Neural progenitor cell (in vitro differentiated cells): ENCODE data around the gene P2RY12. TPM values are rescaled to one million over a fixed set of nuclear protein-coding genes. Genes with fewer than 3 reads are reported as not detected.

Source experiments
- DNase-seq: peaks from one replicate; pipeline ENCODE4 v3.0.0-alpha.2; 2016; ENCODE audit warnings: low spot score
- H2AFZ ChIP-seq: fragments of 200-600 bp; sonication (generic); replicated peaks from 2 replicates; pipeline ENCODE4 v1.6.1; 2016; ENCODE audit warnings: antibody characterized with exemption
- H3F3A ChIP-seq: fragments of 200-600 bp; sonication (generic); 2 replicates; pipeline ENCODE4 v1.6.1; 2016; ENCODE audit warnings: antibody characterized with exemption, low read depth
- H3K27ac ChIP-seq: fragments of 200-600 bp; sonication (generic); 2 replicates; pipeline ENCODE4 v1.5.1; 2016; ENCODE audit warnings: mild to moderate bottlenecking
- H3K27me3 ChIP-seq: fragments of 200-600 bp; sonication (generic); 2 replicates; pipeline ENCODE4 v1.6.1; 2016; ENCODE audit warnings: mild to moderate bottlenecking, moderate library complexity
- H3K36me3 ChIP-seq: fragments of 200-600 bp; sonication (generic); 2 replicates; pipeline ENCODE4 v1.5.1; 2016
- H3K4me1 ChIP-seq: fragments of 200-600 bp; sonication (generic); 2 replicates; pipeline ENCODE4 v1.6.1; 2016; ENCODE audit warnings: mixed run types
- H3K4me2 ChIP-seq: fragments of 200-600 bp; sonication (generic); 2 replicates; pipeline ENCODE4 v1.6.1; 2016
- H3K4me3 ChIP-seq: fragments of 200-600 bp; sonication (generic); 2 replicates; pipeline ENCODE4 v1.5.1; 2016
- H3K79me2 ChIP-seq: fragments of 200-600 bp; sonication (generic); 2 replicates; pipeline ENCODE4 v1.6.1; 2016; ENCODE audit warnings: low read depth
- H3K9ac ChIP-seq: fragments of 200-600 bp; sonication (generic); 2 replicates; pipeline ENCODE4 v1.6.1; 2016
- H3K9me3 ChIP-seq: fragments of 200-600 bp; sonication (generic); 2 replicates; pipeline ENCODE4 v1.5.1; 2016; ENCODE audit warnings: low read depth
- H4K20me1 ChIP-seq: fragments of 200-600 bp; sonication (generic); 2 replicates; pipeline ENCODE4 v1.6.1; 2016; ENCODE audit warnings: low read depth
- H3K27ac Mint-ChIP-seq: 3 replicates; pipeline ENCODE4 v1.8.0; 2021; ENCODE audit warnings: mixed read lengths
- H3K27me3 Mint-ChIP-seq: 2 replicates; pipeline ENCODE4 v1.8.0; 2022; ENCODE audit warnings: low read depth, mild to moderate bottlenecking, inconsistent platforms, moderate library complexity, mixed read lengths; ENCODE audit not compliant: insufficient read depth
- H3K36me3 Mint-ChIP-seq: 3 replicates; pipeline ENCODE4 v1.8.0; 2021; ENCODE audit warnings: mixed read lengths
- H3K4me1 Mint-ChIP-seq: 3 replicates; pipeline ENCODE4 v1.8.0; 2021; ENCODE audit warnings: mixed read lengths
- H3K4me3 Mint-ChIP-seq: 3 replicates; pipeline ENCODE4 v1.8.0; 2021; ENCODE audit warnings: mild to moderate bottlenecking, moderate library complexity, mixed read lengths
- H3K9me3 Mint-ChIP-seq: 3 replicates; pipeline ENCODE4 v1.8.0; 2020; ENCODE audit warnings: mixed read lengths
- CTCF ChIP-seq: fragments of 200-600 bp; sonication (generic); IDR thresholded peaks from 2 replicates; pipeline ENCODE4 v1.5.1; 2017; ENCODE audit warnings: antibody characterized with exemption, mild to moderate bottlenecking
- EZH2 ChIP-seq: fragments of 200-600 bp; sonication (generic); IDR thresholded peaks from 2 replicates; pipeline ENCODE4 v1.6.1; 2017; ENCODE audit warnings: antibody characterized with exemption, mild to moderate bottlenecking, moderate library complexity
- EZH2phosphoT487 ChIP-seq: fragments of 200-600 bp; sonication (generic); IDR thresholded peaks from 2 replicates; pipeline ENCODE4 v1.6.1; 2017; ENCODE audit warnings: antibody characterized with exemption
- total RNA-seq: library from RNA; depleted of rRNA; stranded (reverse); fragments of >200 nt; gene quantifications from 2 replicates; pipeline ENCODE4 v1.2.3, GENCODE V29; 2015; ENCODE audit warnings: low replicate concordance

P2RY12 gene
- total RNA-seq, 1 donor from 2014 or later: not detected

GRCh38 chr3:151383111-151383510 lies 1.4 kb downstream of the P2RY12 start:
- no peak overlapping the region for H3K4me2 ChIP-seq
- H3K4me1 Mint-ChIP-seq: peaks cover 12% of the 10 kb centered on the region
- no peak for DNase-seq
- no peaks in the 10 kb centered on the region for H3F3A ChIP-seq
- no peak for TF ChIP-seq EZH2
- TF ChIP-seq CTCF: no peak
- TF ChIP-seq EZH2phosphoT487: no peak
- no peak overlapping the region for H3K27ac ChIP-seq
- no peaks in the 10 kb centered on the region for H4K20me1 ChIP-seq
- no peaks in the 10 kb centered on the region for H3K9me3 ChIP-seq
- H3K4me3 ChIP-seq: no peak overlapping the region
- no peaks in the 10 kb centered on the region for H3K27me3 Mint-ChIP-seq
- H3K4me3 Mint-ChIP-seq: no peak overlapping the region
- H3K27me3 ChIP-seq: no peaks in the 10 kb centered on the region
- H3K9me3 Mint-ChIP-seq: no peaks in the 10 kb centered on the region
- no peaks in the 10 kb centered on the region for H3K79me2 ChIP-seq
- H3K27ac Mint-ChIP-seq: no peak overlapping the region
- H3K4me1 ChIP-seq: no peaks in the 10 kb centered on the region
- no peaks in the 10 kb centered on the region for H3K36me3 ChIP-seq
- no peak overlapping the region for H2AFZ ChIP-seq
- no peak overlapping the region for H3K9ac ChIP-seq
- H3K36me3 Mint-ChIP-seq: peaks cover 12% of the 10 kb centered on the region

GRCh38 chr3:151382671-151383070 lies 1.9 kb downstream of the P2RY12 start:
- TF ChIP-seq CTCF: no peak
- TF ChIP-seq EZH2: no peak
- TF ChIP-seq EZH2phosphoT487: no peak
- H3K9me3 ChIP-seq: no peaks in the 10 kb centered on the region
- no peak overlapping the region for H3K27ac Mint-ChIP-seq
- no peak overlapping the region for H3K4me3 ChIP-seq
- DNase-seq: no peak
- H3K36me3 ChIP-seq: no peaks in the 10 kb centered on the region
- no peak overlapping the region for H2AFZ ChIP-seq
- no peaks in the 10 kb centered on the region for H3K9me3 Mint-ChIP-seq
- H3K27ac ChIP-seq: no peak overlapping the region
- no peaks in the 10 kb centered on the region for H4K20me1 ChIP-seq
- H3K79me2 ChIP-seq: no peaks in the 10 kb centered on the region
- H3K27me3 ChIP-seq: no peaks in the 10 kb centered on the region
- H3K27me3 Mint-ChIP-seq: no peaks in the 10 kb centered on the region
- no peak overlapping the region for H3K9ac ChIP-seq
- peaks cover 9% of the 10 kb centered on the region for H3K36me3 Mint-ChIP-seq
- H3K4me2 ChIP-seq: no peak overlapping the region
- peaks cover 12% of the 10 kb centered on the region for H3K4me1 Mint-ChIP-seq
- no peaks in the 10 kb centered on the region for H3K4me1 ChIP-seq
- H3K4me3 Mint-ChIP-seq: no peak overlapping the region
- H3F3A ChIP-seq: no peaks in the 10 kb centered on the region

GRCh38 chr3:151379083-151379734 lies 5.3 kb downstream of the P2RY12 start:
- no peak overlapping the region for H3K4me3 ChIP-seq
- no peaks in the 10 kb centered on the region for H3K4me1 ChIP-seq
- H3F3A ChIP-seq: no peaks in the 10 kb centered on the region
- H2AFZ ChIP-seq: no peak overlapping the region
- H3K9ac ChIP-seq: no peak overlapping the region
- peak; percentile 65 for DNase-seq
- H3K27me3 ChIP-seq: no peaks in the 10 kb centered on the region
- H3K79me2 ChIP-seq: no peaks in the 10 kb centered on the region
- no peaks in the 10 kb centered on the region for H3K36me3 ChIP-seq
- Mint-ChIP-seq H3K4me3 (no peak overlapping the region), H3K4me1 (no peaks in the 10 kb centered on the region), H3K27ac (no peak overlapping the region), H3K27me3 (no peaks in the 10 kb centered on the region), H3K9me3 (no peaks in the 10 kb centered on the region), H3K36me3 (peaks cover 3% of the 10 kb centered on the region)
- no peaks in the 10 kb centered on the region for H4K20me1 ChIP-seq
- H3K27ac ChIP-seq: no peak overlapping the region
- no peaks in the 10 kb centered on the region for H3K9me3 ChIP-seq
- peak; percentile 85 for TF ChIP-seq CTCF
- TF ChIP-seq EZH2phosphoT487: no peak
- no peak overlapping the region for H3K4me2 ChIP-seq
